ENCODE measurements around the gene UCN3.
"Not testable (repeated sequence)": the region's sequence is repeated elsewhere in the genome, so short reads cannot be mapped to it uniquely, and the experiment has no call there.

Gene UCN3

DNA sequence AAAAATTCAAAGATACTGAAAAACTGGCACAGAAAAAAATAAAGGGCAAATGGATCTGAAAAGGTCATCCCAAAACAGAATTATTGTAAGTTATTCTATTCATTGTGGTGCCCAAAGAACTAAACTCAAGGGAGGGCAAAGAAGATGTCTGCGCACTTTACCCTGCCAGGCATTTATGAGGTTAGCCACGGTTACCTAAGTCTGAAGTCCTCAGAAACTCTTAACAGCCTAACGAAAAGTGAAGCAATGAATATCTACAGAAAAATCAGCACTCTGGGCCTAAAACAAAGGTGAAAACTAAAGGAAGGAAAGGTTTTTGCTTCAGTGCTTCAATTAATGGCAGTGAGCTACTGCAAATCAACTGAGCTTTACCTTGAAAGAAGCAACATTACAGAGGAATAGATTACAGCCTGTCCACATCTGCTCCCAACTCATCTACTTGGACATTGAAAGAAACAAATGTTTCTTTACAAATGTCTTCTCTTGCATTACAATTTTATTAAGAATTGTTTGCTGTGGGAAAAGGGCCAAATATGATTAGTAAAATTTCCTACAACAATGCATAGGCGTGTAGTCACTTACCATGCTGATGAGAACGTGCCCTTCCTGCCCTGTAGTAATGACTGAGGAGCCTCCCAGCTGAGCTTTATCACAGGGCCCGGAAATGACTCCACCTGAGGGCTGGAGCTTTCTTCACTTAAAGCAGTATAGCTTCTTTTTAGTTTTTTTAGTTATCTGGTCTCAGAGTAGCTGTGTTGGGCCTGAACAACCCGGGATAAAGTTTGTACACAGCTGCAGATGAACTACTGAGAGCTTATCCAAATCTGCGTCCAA is 39.7 kb downstream of the UCN3 start, which contains the start of gene TUBAL3:
TSS of gene TUBAL3 (minus strand) at position 621 of the 834 bp plus-strand sequence. CDS start at position 585, 36 bp downstream.
- H3K36me3 ChIP-seq: no peaks in the 10 kb centered on the region
- H3K27me3 ChIP-seq (ENCODE audit: insufficient read depth, low read depth, severe bottlenecking): peaks cover 5% of the 10 kb centered on the region
- no peak for DNase-seq
- H3K4me3 ChIP-seq (ENCODE audit: low read depth, low read length): no peak within 1 kb of the TSS
- TF ChIP-seq CTCF (IDR thresholded peaks at IDR 0.05; ENCODE audit: low read depth, low read length): no peak
- no peaks in the 10 kb centered on the region for H3K9me3 ChIP-seq (ENCODE audit: severe bottlenecking)
- no peak within 1 kb of the TSS for H3K27ac ChIP-seq

- Histone ChIP-seq H3K9me3 (ENCODE audit: severe bottlenecking) (no peaks in the 10 kb centered on the region), H3K36me3 (no peaks in the 10 kb centered on the region), H3K27me3 (ENCODE audit: insufficient read depth, low read depth, severe bottlenecking) (peaks cover 5% of the 10 kb centered on the region), H3K4me3 (ENCODE audit: low read depth, low read length) (no peak overlapping the region), H3K27ac (no peak overlapping the region)
- no peak for DNase-seq
- no peak for TF ChIP-seq CTCF (IDR thresholded peaks at IDR 0.05; ENCODE audit: low read depth, low read length)
Observed at GRCh38 chr10:5406918-5407317, 42.2 kb downstream of the UCN3 start.

GRCh38 chr10:5410787-5411186 is 46.0 kb downstream of the UCN3 start:
- DNase-seq; H3K36me3 ChIP-seq; H3K27ac ChIP-seq; H3K4me3 ChIP-seq (ENCODE audit: low read depth, low read length); H3K9me3 ChIP-seq (ENCODE audit: severe bottlenecking); H3K27me3 ChIP-seq (ENCODE audit: insufficient read depth, low read depth, severe bottlenecking): not testable (repeated sequence)

GRCh38 chr10:5411941-5412276 is 47.1 kb downstream of the UCN3 start:
- no peak for DNase-seq
- Histone ChIP-seq H3K4me3 (ENCODE audit: low read depth, low read length) (peak overlapping the region; percentile 84), H3K9me3 (ENCODE audit: severe bottlenecking) (no peaks in the 10 kb centered on the region), H3K27me3 (ENCODE audit: insufficient read depth, low read depth, severe bottlenecking) (no peaks in the 10 kb centered on the region), H3K27ac (no peak overlapping the region), H3K36me3 (no peaks in the 10 kb centered on the region)
- no peak for TF ChIP-seq CTCF (IDR thresholded peaks at IDR 0.05; ENCODE audit: low read depth, low read length)

DNA sequence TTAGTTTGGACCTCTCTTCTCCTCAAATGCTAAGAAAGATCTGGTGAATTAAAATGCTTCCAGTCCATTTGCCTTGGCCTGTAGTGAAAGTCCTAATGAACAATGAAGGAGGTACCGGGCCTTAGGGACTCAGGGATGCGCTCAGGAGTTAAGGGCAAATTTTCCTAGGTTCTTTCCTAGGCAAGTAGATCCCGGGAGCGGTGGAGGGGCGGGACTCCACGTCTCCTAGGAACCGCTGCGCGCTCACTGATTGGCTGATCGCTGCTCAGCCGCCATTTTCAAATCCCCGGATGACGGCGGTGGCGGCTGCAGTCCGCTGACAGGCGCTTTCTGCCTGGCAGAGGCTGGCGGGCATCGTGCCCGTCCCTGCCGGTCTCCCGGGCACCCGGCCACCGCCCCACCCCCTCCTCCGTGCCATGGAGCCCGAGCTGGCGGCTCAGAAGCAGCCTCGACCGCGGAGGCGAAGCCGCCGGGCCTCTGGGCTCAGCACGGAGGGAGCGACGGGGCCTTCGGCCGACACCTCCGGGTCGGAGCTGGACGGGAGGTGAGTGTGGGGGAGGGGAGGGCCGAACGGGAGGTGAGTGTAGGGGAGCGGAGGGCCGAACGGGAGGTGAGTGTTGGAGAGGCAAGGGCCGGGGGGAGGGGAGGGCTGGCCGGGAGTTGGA is 47.6 kb downstream of the UCN3 start, which contains the start of gene NET1:
TSS of gene NET1 (plus strand) at position 281 of the 665 bp plus-strand sequence. CDS start at position 417, 136 bp downstream.
- TF ChIP-seq CTCF (IDR thresholded peaks at IDR 0.05; ENCODE audit: low read depth, low read length): no peak
- Histone ChIP-seq H3K4me3 (ENCODE audit: low read depth, low read length) (peak within 1 kb of the TSS; percentile 84), H3K27ac (peak within 1 kb of the TSS; percentile 82), H3K9me3 (ENCODE audit: severe bottlenecking) (no peaks in the 10 kb centered on the region), H3K36me3 (no peaks in the 10 kb centered on the region), H3K27me3 (ENCODE audit: insufficient read depth, low read depth, severe bottlenecking) (no peaks in the 10 kb centered on the region)
- peak; percentile 80 for DNase-seq
